Vein endothelial cell (primary cell): ENCODE measurements around the gene TMEM109. TPM values are rescaled to one million over a fixed set of nuclear protein-coding genes. Genes with fewer than 3 reads are reported as not detected.

ENCODE experiments used
- total RNA-seq: library from RNA; depleted of rRNA; stranded (reverse); fragments of >200 nt; gene quantifications from 2 replicates; pipeline ENCODE4 v1.2.3, GENCODE V29; 2012

TMEM109 gene, protein sequence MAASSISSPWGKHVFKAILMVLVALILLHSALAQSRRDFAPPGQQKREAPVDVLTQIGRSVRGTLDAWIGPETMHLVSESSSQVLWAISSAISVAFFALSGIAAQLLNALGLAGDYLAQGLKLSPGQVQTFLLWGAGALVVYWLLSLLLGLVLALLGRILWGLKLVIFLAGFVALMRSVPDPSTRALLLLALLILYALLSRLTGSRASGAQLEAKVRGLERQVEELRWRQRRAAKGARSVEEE
- 104 and 123 TPM in 2 replicates for total RNA-seq

DNA sequence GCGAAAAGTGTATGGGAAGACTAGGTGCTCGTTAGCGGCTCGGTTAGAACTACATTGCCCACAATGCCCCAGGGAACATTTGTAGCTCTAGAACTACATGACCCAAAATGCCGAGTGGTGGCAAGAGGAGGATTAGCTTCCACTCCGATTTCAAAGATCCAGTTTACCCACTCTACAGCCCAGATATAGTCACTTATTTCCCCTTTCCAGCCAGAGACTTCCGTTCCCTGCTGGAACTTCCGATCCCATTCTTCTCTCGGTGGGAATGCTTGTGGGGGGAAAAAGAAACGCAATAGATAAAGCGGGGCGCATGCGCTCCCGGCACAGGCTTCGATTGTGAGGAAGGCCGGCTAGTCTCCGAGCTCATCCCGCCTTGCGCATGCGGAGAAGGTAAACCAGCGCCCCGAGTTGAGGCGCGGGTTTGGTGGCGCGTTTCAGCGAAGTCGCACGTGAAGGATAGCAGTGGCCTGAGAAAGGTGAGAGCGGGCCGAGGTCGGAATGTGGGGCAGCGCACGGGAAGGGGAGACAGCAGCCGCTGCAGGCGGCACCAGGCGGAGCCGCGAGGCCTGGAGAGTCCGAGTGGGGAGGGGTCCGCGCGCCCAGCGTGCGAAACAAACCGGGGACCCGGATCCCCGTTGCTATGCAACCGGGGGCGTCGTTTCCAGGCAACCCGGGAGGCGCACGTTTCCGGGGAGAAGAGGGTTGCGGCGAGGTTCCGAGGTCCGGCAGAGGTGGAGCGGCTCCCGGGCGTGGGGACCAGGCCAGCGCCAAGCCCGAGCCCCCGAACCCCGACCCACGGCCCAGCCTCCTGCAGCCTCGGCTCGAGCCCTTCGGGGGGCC is at the start of gene TMEM109:
Gene TMEM109, plus strand, starts transcription at position 366 of the 840 bp plus-strand sequence. CDS start 5,536 bp downstream, outside the sequence.

DNA sequence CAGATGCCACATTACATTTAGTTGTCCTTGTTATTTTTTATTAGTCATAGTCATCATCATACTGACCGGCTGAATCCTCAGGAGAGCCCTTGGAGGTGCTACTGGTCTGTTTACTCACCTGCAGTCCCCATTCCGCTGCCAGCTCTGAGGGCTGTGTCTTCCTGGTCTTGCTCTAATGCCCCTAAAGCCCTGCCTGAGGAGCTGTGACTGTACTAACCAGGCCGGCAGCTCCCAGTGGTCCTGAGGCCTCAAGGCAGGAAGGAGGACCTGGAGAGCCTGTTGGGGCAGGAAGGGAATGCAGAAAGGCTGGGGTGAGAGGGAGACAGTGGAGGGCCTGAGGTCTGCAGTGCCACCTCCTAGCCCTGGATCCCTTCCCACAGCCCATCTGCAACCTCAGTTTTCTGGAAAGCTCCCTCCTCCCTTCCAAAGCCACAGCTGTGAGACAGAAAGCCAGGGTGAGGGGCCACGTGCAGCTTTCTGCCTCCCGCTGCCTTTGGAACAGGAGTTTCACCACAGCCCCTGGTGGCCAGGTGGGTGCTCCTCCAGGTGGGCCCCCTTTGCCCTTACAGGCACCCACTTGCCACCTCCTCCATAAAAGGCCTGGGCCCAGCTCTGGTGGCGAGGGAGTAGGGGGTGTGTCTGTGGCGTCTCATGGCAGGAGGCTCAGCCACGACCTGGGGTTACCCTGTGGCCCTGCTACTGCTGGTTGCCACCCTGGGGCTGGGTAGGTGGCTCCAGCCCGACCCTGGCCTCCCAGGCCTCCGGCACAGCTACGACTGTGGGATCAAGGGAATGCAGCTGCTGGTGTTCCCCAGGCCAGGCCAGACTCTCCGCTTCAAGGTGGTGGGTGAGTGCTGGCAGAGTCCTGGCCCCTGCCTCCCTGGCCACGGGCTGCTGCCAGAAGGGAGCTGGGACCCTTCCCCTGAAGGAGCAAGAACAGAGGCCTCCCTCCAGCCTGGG is 46.8 kb upstream of the TMEM109 start, which contains the start of gene ZP1:
Gene ZP1, plus strand, starts transcription at position 632 of the 960 bp plus-strand sequence. Its CDS starts 20 bp downstream, at position 652.

DNA sequence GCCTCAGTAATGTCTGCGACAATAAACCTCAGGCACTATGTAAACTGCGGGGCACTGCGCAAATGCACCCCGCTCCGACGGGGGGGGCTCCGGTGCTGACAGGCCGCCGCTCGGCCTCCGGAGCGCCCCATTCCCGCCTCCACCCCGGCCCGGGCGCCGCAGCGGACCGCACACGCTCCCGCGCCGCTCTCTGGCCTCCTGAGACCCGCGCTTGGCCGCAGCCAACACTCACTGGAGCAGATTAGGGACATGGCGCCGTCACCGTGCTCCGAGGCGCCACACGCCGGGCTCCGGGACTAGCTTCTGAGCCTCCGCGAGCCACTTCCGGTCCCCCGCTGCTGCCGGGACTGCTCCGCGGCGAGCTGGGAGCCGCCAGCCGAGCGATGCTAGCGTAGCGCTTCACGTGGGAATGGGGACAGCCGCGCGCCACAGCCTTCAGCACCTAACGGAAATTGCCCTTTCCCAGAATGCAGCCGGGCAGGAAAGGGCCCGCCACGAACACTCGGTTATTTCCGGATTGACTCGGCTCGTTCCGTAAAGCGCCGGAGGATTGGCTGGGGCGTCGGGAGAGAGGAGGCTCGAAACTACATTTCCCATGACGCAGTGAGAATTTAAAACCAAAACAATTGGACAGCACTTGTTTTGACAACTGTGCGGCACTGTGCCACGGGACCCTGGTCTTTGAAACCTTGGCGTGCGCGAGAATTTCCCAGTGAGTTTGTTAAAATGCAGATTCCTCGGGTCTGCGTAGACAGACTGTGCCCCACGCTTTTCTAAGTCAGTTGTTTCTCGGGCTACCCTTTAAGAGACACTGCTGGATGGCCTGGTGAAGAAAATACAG is 7.6 kb upstream of the TMEM109 start, which contains the start of gene PRPF19:
Gene PRPF19, minus strand, starts transcription at position 454 of the 841 bp plus-strand sequence. Its CDS starts 203 bp downstream, at position 251.

DNA sequence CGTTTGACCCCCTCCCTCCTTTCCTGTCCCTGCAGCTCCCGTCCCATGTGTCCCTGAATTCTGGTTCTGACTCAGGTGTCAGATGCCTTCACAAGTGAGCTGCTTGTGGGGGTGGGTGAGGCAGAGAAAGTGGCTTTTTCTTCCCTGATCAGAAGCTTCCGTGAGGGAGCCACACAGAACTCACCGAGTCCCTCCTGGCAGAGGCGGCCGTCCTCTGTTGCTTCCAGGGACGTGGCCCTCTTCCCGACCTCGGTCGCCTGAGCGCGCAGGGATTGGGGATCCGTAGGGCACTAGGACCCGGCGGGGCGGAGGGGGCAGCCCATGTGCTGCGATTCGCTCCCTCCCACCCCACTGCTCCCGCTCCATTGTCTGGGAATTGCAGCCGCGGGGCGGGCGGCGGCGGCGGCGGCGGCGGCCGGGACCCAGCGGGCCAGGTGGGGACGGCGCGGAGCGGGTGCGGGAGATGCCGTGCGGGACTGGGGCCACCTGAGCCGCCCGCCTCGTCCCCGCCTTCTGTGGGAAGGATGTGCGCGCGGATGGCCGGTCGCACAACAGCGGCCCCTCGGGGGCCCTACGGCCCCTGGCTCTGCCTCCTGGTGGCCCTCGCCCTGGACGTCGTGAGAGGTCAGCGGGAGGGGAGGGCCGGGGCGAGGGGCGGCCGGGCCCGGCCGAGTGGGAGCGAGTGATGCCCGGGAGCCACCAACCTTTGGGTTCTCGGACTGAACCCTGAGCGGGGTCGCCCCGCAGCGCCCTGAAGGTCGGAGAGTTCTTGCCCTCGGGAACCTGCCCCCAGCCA is 10.3 kb downstream of the TMEM109 start, which contains the start of gene TMEM132A:
Gene TMEM132A, plus strand, starts transcription at position 351 of the 796 bp plus-strand sequence. Its CDS starts 174 bp downstream, at position 525.

DNA sequence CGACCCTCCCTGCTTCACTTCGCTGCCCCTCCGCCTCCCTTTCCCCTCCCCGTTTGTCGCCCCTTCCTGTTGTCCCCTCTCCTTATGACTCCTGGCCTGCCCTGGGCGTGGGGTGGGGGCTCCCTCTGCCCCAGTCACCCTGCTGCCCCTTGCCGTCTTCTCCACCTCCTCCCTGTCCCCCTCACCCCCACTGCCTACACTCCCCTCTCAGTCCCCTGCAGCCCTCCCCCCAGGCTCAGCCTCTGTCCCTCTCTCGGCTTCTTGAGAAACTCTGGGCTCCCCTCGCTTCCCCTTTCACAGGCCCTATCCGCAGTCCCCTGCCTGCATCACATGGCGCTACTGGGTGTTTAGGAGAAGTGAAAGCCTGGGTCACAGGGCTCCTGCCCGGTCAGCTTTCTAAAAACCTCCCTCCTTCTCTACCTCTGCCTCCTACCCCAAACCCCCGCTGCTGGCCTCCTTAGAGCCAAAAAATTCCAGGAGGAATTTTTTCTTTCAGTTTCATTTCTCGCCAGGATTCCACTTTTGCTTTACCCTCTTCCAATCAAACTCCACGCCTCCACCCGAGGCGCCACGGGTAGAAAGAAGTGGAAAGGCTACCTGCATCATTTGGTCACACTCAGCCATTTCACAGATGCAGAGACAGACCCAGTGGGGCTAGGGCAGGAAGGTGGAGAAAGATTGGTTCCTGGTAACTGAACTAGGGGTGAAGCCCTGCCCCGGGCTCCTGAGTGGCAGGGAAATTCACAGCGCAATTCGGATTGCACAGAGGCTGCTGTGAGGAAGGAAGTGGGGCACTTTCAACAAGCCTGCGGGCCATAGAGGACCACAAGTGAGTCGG is 38.2 kb downstream of the TMEM109 start, which contains the start of gene SLC15A3:
Gene SLC15A3, minus strand, starts transcription at position 273 of the 838 bp plus-strand sequence. CDS start 625 bp downstream, outside the sequence.

DNA sequence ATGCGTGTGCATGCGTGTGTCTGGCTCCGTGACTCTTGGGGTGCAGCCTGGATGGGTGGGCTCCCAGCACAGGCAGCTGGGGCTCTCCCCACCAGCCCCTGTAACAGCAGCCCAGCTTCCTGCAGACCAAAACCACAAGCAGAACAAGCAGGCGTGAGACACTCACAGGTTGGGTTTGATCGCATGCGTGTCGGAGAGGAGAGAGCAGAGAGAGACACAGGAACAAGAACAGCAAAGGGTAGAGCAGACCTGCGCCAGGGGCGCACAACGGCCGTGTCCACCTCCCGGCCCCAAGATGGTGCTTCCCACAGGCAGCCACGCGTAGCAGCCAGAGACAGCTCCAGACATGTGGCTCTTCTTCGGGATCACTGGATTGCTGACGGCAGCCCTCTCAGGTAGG is 57.6 kb downstream of the TMEM109 start, which contains the start of gene CD6:
Gene CD6, plus strand, starts transcription at position 161 of the 400 bp plus-strand sequence. Its CDS starts 186 bp downstream, at position 347.

Other genes starting within 250 kb of the TMEM109 start
- gene MS4A8, start 214.5 kb upstream of the TMEM109 start, total RNA-seq, result not detected in 2 replicates
- gene MS4A18, start 189.4 kb upstream of the TMEM109 start, total RNA-seq, result not detected in 2 replicates
- not detected in 2 replicates for gene MS4A15, start 157.3 kb upstream of the TMEM109 start, total RNA-seq
- gene MS4A10, start 128.8 kb upstream of the TMEM109 start, total RNA-seq, result not detected in 2 replicates
- 32.7 and 33.8 TPM in 2 replicates for gene CCDC86, start 72.0 kb upstream of the TMEM109 start, total RNA-seq
- gene PTGDR2, start 58.2 kb upstream of the TMEM109 start, total RNA-seq, result under 0.01 TPM in 1 of 2 replicates, not detected in the other
- not detected in 2 replicates for gene ZP1, start 46.6 kb upstream of the TMEM109 start, total RNA-seq
- 96.3 and 103 TPM in 2 replicates for gene PRPF19, start 7.6 kb upstream of the TMEM109 start, total RNA-seq
- 59.2 and 101 TPM in 2 replicates for gene TMEM132A, start 10.3 kb downstream of the TMEM109 start, total RNA-seq
- 3.2 and 5.6 TPM in 2 replicates for gene SLC15A3, start 38.0 kb downstream of the TMEM109 start, total RNA-seq
- not detected in 2 replicates for gene CD6, start 57.5 kb downstream of the TMEM109 start, total RNA-seq
- not detected in 2 replicates for gene CD5, start 188.3 kb downstream of the TMEM109 start, total RNA-seq
- 18.1 and 20.9 TPM in 2 replicates for gene VPS37C, start 247.3 kb downstream of the TMEM109 start, total RNA-seq